Fibroblast of the aortic adventitia (primary cell): ENCODE measurements around the gene NNMT. TPM values are rescaled to one million over a fixed set of nuclear protein-coding genes. Genes with fewer than 3 reads are reported as not detected.

ENCODE experiments used
- DNase-seq: peaks from one replicate; pipeline ENCODE4 v3.0.0-alpha.2; 2010; ENCODE audit warnings: low read depth
- H3K4me3 ChIP-seq: 2 replicates; pipeline ENCODE4 v1.5.1; 2011; ENCODE audit warnings: low read depth, mild to moderate bottlenecking, control low read depth, low read length, moderate library complexity
- total RNA-seq: library from RNA; depleted of rRNA; stranded (reverse); fragments of >200 nt; gene quantifications from 2 replicates; pipeline ENCODE4 v1.2.3, GENCODE V29; 2012; ENCODE audit warnings: low replicate concordance
- TF ChIP-seq, protein P1 (sequence below): IDR thresholded peaks from 2 replicates; pipeline ENCODE4 v1.5.1; 2011; ENCODE audit warnings: mild to moderate bottlenecking, low read length, control low read depth, inconsistent platforms; ENCODE audit not compliant: insufficient read depth

Gene NNMT
- total RNA-seq, 1 donor = 178 TPM

DNA sequence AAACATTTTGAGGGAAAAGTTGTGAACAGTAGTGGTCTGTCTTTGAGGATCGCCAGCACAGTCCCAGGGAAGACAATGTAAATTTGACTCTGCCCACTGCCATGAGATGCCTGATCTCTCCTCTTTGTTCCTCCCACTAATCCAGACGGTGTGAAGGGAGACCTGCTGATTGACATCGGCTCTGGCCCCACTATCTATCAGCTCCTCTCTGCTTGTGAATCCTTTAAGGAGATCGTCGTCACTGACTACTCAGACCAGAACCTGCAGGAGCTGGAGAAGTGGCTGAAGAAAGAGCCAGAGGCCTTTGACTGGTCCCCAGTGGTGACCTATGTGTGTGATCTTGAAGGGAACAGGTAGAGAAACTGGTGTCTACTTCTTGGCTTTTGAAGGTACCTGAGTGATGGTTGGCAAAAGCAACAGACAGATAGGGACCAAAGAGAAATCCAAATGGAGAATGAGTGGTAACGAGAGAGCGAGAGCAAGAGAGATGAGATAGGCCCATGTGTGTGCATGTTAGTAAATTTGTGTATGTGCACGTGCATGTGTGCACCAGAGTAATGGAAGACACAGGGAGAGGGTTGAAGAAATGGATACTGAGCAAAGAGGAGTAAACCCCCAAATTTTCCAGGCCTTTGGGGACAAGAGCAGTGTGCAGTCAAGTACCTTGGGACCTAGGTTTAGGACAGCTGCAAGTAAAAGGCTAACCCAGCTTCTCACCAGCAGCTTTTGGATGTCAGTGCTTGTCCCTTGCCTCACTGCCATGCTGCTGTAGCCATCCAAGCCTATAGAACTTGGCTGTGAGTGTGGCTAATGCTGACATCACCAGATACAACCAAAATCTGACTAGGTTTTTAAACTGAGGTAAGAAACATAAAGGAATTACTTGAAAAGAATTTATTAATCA lies 1.9 kb downstream of the NNMT start:
- peak; percentile 70 for DNase-seq
- H3K4me3 ChIP-seq = peak overlapping the region; percentile 87
- TF ChIP-seq, protein P1, sequence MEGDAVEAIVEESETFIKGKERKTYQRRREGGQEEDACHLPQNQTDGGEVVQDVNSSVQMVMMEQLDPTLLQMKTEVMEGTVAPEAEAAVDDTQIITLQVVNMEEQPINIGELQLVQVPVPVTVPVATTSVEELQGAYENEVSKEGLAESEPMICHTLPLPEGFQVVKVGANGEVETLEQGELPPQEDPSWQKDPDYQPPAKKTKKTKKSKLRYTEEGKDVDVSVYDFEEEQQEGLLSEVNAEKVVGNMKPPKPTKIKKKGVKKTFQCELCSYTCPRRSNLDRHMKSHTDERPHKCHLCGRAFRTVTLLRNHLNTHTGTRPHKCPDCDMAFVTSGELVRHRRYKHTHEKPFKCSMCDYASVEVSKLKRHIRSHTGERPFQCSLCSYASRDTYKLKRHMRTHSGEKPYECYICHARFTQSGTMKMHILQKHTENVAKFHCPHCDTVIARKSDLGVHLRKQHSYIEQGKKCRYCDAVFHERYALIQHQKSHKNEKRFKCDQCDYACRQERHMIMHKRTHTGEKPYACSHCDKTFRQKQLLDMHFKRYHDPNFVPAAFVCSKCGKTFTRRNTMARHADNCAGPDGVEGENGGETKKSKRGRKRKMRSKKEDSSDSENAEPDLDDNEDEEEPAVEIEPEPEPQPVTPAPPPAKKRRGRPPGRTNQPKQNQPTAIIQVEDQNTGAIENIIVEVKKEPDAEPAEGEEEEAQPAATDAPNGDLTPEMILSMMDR = no peak

DNA sequence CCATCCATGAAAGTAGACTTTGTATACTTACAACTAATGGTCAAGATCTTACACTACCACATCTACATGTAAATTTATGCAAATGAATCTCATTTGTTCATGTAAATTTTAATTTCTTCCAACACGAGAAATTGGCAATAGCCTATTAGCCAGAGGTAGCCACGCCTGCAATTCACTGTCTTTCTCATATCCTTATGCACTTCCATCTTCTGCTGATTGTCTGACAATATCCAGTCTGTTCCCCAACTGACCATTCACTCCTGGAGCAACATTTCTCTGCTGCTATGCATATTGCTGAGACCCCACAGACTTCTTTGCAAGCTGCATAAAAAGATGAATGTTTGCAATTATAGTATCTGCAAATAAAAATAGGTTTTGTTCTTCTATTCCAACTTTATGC lies 2.5 kb downstream of the NNMT start:
- peak overlapping the region; percentile 87 for H3K4me3 ChIP-seq
- TF ChIP-seq, protein P1 = no peak
- peak; percentile 60 for DNase-seq

DNA sequence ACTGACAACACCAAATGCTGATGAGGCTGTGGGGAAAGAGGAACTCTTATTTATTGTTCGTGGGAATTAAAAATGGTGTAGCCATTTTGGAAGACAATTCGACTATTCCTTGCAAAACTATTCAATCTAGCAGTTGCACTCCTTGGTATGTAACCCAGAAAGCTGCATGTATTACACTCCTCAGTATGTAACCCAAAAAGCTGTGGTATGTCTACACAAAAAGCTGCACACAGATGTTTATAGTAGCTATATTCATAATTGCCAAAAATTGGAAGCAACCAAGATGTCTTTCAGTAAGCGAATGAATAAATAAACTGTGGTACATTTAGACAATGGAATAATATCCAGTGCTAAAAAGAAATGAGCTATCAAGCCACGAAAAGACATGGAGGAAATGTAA lies 4.9 kb downstream of the NNMT start:
- peak overlapping the region; percentile 87 for H3K4me3 ChIP-seq
- peak; percentile 46 for DNase-seq
- TF ChIP-seq, protein P1 = no peak

DNA sequence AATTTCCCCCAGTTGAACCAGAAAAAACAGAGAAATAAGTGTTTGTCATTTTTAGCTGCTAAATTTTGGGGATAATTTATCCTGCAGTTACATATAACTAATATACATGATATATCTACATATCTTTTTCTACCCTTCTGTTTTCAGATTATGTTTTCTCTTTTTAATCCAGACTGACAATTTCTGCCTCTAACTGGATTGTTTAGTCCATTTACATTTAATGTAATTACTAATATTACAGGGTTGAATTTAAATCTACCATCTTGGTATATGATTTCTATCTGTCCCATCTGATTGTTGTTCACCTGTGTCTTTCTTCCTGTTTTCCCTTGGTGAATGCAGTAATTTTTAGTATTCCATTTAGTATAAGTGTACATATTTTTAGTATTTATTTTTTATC lies 5.7 kb downstream of the NNMT start:
- peak overlapping the region; percentile 87 for H3K4me3 ChIP-seq
- TF ChIP-seq, protein P1 = no peak
- DNase-seq = peak; percentile 49

DNA sequence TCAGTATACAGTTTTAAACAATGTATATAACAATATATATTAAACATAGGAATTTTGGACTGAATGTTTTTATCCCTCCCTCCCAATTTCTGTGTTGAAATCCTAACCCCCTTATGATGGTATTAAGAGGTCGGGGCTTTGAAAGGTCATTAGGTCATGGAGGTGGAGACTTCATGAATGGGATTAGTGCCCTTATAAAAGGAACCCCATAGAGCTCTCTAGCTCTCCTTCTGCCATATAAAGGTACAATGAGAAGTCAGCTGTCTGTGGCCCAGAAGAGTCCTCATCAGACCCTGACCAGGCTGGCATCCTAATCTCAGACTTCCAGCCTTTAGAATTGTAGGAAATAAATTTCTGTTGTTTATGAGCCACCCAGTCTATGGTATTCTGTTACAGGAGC lies 6.5 kb downstream of the NNMT start:
- peak overlapping the region; percentile 49 for H3K4me3 ChIP-seq
- DNase-seq = peak; percentile 43
- TF ChIP-seq, protein P1 = no peak

DNA sequence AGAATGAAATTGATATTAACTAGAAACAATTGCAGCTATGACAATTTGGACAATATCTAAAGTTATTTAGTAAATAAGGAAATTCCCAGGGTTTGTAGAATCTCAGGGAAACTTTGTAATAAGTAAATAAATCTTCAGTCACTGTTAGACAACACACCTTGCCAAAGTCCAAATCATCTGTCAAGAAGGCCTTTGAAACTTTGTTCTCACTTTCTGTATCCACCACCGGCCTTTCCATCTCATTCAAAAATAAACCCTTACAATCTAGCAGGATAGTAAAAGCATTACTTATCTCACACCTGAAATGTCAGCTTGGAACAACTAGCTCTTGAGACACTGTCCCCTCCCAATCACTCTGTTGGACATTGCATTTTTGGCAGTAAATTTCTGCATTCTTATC lies 7.9 kb downstream of the NNMT start:
- peak overlapping the region; percentile 48 for H3K4me3 ChIP-seq
- TF ChIP-seq, protein P1 = no peak
- DNase-seq = peak; percentile 41
